PC-3 (cell line): Measurements from ENCODE around the gene PRM2.

Experiments used
- EZH2 ChIP-seq: fragments of 300-600 bp; sonication (generic); IDR thresholded peaks from one replicate; pipeline ENCODE4 v1.6.1; 2017; ENCODE audit warnings: antibody characterized with exemption, mild to moderate bottlenecking, low read length; ENCODE audit not compliant: unreplicated experiment
- EZH2phosphoT487 ChIP-seq: fragments of 300-600 bp; sonication (generic); IDR thresholded peaks from 2 replicates; pipeline ENCODE4 v1.6.1; 2018; ENCODE audit warnings: mild to moderate bottlenecking, antibody characterized with exemption, low read length, borderline replicate concordance
- TF ChIP-seq, protein P1 (sequence below): fragments of 300-600 bp; sonication (generic); conservative IDR thresholded peaks from 2 replicates; pipeline ENCODE4 v1.5.1; 2017; ENCODE audit warnings: antibody characterized with exemption, low read depth, mild to moderate bottlenecking, low read length

DNA sequence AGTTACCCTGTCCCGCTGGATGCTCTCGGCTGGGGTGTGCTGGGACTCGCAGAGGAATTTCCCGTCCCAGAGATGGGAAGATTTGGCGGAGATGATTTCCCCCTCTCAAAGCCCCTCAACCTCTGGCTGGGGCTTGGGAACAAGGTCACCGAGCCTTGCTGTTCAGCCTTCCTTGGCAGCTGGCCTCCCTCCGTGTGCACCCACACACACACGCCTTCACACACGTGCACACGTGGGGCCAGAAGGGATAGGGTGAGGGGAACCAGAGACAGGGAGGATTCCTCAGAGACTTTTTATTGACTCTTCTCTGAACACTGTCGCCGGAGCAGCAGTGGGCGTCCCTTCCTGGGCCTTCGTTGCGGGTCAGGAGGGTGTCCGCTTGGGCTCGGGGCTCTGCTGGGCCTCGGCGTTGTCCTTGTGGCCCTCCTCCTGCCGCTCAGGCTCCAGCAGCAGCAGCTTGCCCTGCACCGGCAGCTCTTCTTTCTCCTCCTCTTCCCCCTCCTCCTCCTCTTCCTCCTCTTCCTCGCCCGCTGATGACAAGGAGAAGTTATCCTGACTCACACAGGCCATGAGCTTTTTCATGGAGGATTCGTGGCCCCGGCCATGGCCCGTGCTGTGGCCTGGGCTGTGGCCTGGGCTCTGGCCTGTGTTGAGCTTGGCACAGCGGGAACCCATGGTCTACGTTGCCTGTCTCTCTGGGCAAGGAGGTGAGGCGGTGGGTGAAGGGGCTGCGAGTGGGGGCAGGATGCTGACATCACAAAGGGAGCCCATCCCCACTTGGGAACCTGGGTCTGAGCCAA is 3.2 kb downstream of the PRM2 start, which contains the start of gene PRM3:
- TF ChIP-seq, protein P1, sequence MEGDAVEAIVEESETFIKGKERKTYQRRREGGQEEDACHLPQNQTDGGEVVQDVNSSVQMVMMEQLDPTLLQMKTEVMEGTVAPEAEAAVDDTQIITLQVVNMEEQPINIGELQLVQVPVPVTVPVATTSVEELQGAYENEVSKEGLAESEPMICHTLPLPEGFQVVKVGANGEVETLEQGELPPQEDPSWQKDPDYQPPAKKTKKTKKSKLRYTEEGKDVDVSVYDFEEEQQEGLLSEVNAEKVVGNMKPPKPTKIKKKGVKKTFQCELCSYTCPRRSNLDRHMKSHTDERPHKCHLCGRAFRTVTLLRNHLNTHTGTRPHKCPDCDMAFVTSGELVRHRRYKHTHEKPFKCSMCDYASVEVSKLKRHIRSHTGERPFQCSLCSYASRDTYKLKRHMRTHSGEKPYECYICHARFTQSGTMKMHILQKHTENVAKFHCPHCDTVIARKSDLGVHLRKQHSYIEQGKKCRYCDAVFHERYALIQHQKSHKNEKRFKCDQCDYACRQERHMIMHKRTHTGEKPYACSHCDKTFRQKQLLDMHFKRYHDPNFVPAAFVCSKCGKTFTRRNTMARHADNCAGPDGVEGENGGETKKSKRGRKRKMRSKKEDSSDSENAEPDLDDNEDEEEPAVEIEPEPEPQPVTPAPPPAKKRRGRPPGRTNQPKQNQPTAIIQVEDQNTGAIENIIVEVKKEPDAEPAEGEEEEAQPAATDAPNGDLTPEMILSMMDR = no peak
- TF ChIP-seq EZH2phosphoT487 (no peak), EZH2 (no peak)
